Cardiac fibroblast (primary cell): Measurements from ENCODE around the gene EXOC3L2.

Experiments
- DNase-seq, 2 donors: peaks; one replicate each; pipeline versions ENCODE4 v3.0.0 to v3.0.0-alpha.2; 2010; ENCODE audit warnings: low read depth in 2 of 2
- H3K4me3 ChIP-seq, 2 donors: replicated peaks in 1 of 2; 1 replicate in 1 of 2; 2 replicates in 1 of 2; pipeline ENCODE4 v1.5.1; 2011; ENCODE audit warnings: low read depth in 2 of 2, low read length in 2 of 2, mild to moderate bottlenecking in 2 of 2, moderate library complexity in 1 of 2
- TF ChIP-seq, protein P1 (sequence below): IDR thresholded peaks from one replicate; pipeline ENCODE4 v1.5.1; 2011; ENCODE audit warnings: low read depth, mild to moderate bottlenecking, low read length, inconsistent platforms

Gene EXOC3L2

DNA sequence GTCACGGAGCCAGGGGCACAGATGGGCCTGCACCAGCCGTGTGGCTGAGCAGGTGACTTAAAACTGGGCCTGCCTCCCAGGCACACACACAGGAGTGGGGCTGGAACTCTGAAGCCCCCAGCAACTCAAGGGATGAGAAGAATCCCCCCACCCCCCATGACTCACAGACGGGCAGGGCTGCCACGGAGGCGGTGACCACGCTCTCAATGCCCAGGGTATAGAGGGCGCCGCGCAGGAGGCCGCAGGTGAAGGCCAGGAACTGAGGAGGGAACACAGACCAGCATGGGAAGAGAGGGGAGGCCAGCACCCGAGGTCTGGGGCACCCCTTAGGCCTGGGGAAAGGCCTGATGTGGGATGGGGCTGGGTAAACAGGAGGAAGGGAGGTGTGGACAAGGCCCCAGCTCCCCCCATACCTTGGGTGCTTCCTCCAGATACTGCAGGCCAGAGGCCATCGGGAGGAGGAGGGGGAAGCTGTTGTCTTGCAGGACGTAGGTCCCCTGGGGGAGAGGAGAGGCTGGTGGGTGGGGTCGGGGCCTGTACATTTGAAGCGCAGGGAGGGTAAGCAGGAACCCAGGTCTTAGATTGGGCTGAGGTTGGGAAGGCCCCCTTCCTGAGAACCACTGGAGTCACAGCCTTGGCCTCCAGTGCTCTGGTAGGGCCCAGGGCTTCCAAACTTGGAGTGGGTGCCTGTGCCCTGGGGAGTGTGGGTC lies 81.3 kb downstream of the EXOC3L2 start:
- TF ChIP-seq, protein P1, sequence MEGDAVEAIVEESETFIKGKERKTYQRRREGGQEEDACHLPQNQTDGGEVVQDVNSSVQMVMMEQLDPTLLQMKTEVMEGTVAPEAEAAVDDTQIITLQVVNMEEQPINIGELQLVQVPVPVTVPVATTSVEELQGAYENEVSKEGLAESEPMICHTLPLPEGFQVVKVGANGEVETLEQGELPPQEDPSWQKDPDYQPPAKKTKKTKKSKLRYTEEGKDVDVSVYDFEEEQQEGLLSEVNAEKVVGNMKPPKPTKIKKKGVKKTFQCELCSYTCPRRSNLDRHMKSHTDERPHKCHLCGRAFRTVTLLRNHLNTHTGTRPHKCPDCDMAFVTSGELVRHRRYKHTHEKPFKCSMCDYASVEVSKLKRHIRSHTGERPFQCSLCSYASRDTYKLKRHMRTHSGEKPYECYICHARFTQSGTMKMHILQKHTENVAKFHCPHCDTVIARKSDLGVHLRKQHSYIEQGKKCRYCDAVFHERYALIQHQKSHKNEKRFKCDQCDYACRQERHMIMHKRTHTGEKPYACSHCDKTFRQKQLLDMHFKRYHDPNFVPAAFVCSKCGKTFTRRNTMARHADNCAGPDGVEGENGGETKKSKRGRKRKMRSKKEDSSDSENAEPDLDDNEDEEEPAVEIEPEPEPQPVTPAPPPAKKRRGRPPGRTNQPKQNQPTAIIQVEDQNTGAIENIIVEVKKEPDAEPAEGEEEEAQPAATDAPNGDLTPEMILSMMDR: no peak
- DNase-seq: no peak
- no peak overlapping the region for H3K4me3 ChIP-seq

DNA sequence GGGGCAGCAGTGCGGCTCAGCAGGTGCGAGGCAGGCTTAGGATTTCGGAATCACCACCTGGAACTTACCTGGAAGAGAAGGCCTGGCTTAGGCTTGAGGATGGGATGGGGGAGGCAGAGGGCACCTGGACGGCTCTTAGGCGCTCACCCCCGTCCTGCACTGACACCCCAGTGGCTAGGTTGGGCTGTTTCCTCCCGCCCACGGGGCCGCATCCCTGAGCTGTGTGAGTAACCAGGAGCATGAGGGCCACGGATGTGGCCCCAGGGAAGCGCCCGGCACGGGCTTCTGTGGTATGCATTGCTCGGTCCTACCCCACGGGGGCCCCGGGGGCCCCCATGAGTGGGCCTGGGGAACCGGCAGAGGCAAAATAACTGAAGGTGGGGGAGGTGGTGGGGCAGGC lies 82.1 kb downstream of the EXOC3L2 start:
- no peak for DNase-seq
- no peak overlapping the region for H3K4me3 ChIP-seq
- TF ChIP-seq, protein P1: no peak

DNA sequence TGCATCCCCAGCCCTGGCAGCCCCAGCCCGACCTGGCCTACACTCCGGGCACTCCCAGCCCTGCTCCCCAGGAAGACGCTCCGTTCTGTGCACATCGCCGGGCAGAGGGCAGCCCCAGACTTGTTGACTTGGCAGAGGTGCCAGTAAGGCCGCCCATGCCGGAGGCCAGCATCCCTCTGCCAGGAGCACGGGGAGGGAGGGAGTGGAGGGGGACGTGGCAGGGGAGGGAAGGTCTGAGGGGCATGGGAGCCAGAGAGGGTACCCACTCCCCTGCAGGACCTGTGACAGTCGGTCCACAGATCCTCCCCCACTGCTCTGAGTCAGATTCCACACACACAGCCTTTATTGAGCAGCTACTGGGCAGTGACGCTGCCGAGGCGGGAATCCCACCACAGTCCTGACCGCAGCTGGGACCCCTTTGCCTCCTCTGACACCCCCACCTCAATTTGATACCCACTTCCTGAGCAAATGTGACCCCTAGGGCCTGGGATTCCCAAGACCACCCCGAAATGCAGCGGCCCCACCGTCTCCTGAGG lies 82.5 kb downstream of the EXOC3L2 start:
- no peak overlapping the region for H3K4me3 ChIP-seq
- TF ChIP-seq, protein P1: no peak

More for the DNA sequence above, 82.5 kb downstream of the EXOC3L2 start:
- DNase-seq: no peak
